ENCODE measurements around the gene EIF2S2.

Gene EIF2S2

Small RNAs within 50 kb of the gene (small RNA-seq; reads per million reads assigned to genes)
- 0.90 reads per million for gene MIR4755 (ENCODE audit: insufficient read depth)

Measured in mesendoderm (in vitro differentiated cells).